Trophoblast cell (in vitro differentiated cells and primary cell): ENCODE results near the gene CYB5R3. TPM values are rescaled to one million over a fixed set of nuclear protein-coding genes. Genes with fewer than 3 reads are reported as not detected.

ENCODE experiments used
- DNase-seq, 2 donors: peaks; one replicate each; pipeline ENCODE4 v3.0.0-alpha.2; 2016
- H2AFZ ChIP-seq: 2 replicates; pipeline ENCODE4 v1.6.1; 2013; ENCODE audit warnings: low read length, moderate library complexity, mild to moderate bottlenecking; ENCODE audit not compliant: insufficient read depth, poor library complexity
- H2AK5ac ChIP-seq: 2 replicates; pipeline ENCODE4 v1.6.1; 2013; ENCODE audit warnings: mild to moderate bottlenecking, low read length
- H2BK120ac ChIP-seq: 2 replicates; pipeline ENCODE4 v1.6.1; 2013; ENCODE audit warnings: low read length, mild to moderate bottlenecking, moderate library complexity; ENCODE audit not compliant: insufficient read depth, poor library complexity
- H2BK12ac ChIP-seq: 2 replicates; pipeline ENCODE4 v1.6.1; 2013; ENCODE audit warnings: mild to moderate bottlenecking, low read length, moderate library complexity
- H2BK5ac ChIP-seq: 2 replicates; pipeline ENCODE4 v1.6.1; 2013; ENCODE audit warnings: low read length, low read depth, moderate library complexity, mild to moderate bottlenecking; ENCODE audit not compliant: poor library complexity
- H3K14ac ChIP-seq: 2 replicates; pipeline ENCODE4 v1.6.1; 2013; ENCODE audit warnings: mild to moderate bottlenecking, low read length
- H3K18ac ChIP-seq: 2 replicates; pipeline ENCODE4 v1.6.1; 2013; ENCODE audit warnings: mild to moderate bottlenecking, low read length
- H3K23ac ChIP-seq: 2 replicates; pipeline ENCODE4 v1.6.1; 2013; ENCODE audit warnings: low read length
- H3K27ac ChIP-seq: 2 replicates; pipeline ENCODE4 v1.5.1; 2013; ENCODE audit warnings: low read depth, mild to moderate bottlenecking, inconsistent platforms, low read length, moderate library complexity
- H3K27me3 ChIP-seq: 2 replicates; pipeline ENCODE4 v1.6.1; 2013; ENCODE audit warnings: inconsistent platforms, mild to moderate bottlenecking, low read length, moderate library complexity; ENCODE audit not compliant: insufficient read depth
- H3K36me3 ChIP-seq, 2 experiments: 1 replicate in 1 of 2; 2 replicates in 1 of 2; pipeline ENCODE4 v1.6.1; 2013; ENCODE audit warnings: low read length in 2 of 2, mild to moderate bottlenecking in 2 of 2, moderate library complexity in 1 of 2; ENCODE audit not compliant: insufficient read depth in 2 of 2, control insufficient read depth in 1 of 2
- H3K4ac ChIP-seq: 2 replicates; pipeline ENCODE4 v1.6.1; 2013; ENCODE audit warnings: low read depth, mild to moderate bottlenecking, low read length, moderate library complexity
- H3K4me1 ChIP-seq, 2 experiments: 1 replicate in 1 of 2; 2 replicates in 1 of 2; pipeline ENCODE4 v1.6.1; 2013; ENCODE audit warnings: low read length in 2 of 2, mild to moderate bottlenecking in 2 of 2, moderate library complexity in 1 of 2; ENCODE audit not compliant: insufficient read depth in 2 of 2, control insufficient read depth in 1 of 2
- H3K4me2 ChIP-seq: 2 replicates; pipeline ENCODE4 v1.6.1; 2013; ENCODE audit warnings: inconsistent platforms, mild to moderate bottlenecking, low read length, moderate library complexity
- H3K4me3 ChIP-seq: 2 replicates; pipeline ENCODE4 v1.5.1; 2013; ENCODE audit warnings: mild to moderate bottlenecking, low read depth, low read length, inconsistent platforms
- H3K79me1 ChIP-seq: one replicate; pipeline ENCODE4 v1.6.1; 2013; ENCODE audit warnings: low read length
- H3K79me2 ChIP-seq: 2 replicates; pipeline ENCODE4 v1.6.1; 2013; ENCODE audit warnings: low read length, mild to moderate bottlenecking; ENCODE audit not compliant: control insufficient read depth, insufficient read depth, poor library complexity
- H3K9ac ChIP-seq: 2 replicates; pipeline ENCODE4 v1.6.1; 2013; ENCODE audit warnings: mild to moderate bottlenecking, low read length
- H3K9me3 ChIP-seq: 2 replicates; pipeline ENCODE4 v1.6.1; 2013; ENCODE audit warnings: low read depth, mild to moderate bottlenecking, control low read depth, inconsistent platforms, low read length; ENCODE audit not compliant: insufficient read depth
- H4K12ac ChIP-seq: 2 replicates; pipeline ENCODE4 v1.6.1; 2013; ENCODE audit warnings: low read depth, mild to moderate bottlenecking, low read length, moderate library complexity
- H4K8ac ChIP-seq: 2 replicates; pipeline ENCODE4 v1.6.1; 2013; ENCODE audit warnings: low read depth, mild to moderate bottlenecking, low read length, moderate library complexity
- H4K91ac ChIP-seq: one replicate; pipeline ENCODE4 v1.6.1; 2013; ENCODE audit warnings: low read depth, mild to moderate bottlenecking, low read length, moderate library complexity
- WGBS: extraction: QIAGEN DNeasy Blood & Tissue Kit; methylation state at CpG from one replicate; pipeline ENCODE4 v1.1.7; 2013; ENCODE audit warnings: missing lambda C conversion rate; ENCODE audit not compliant: insufficient read length, insufficient coverage; ENCODE audit errors: extremely low coverage; 5-methylcytosine and 5-hydroxymethylcytosine counted together
- polyA plus RNA-seq: library from polyadenylated mRNA; stranded (reverse); fragments of 200-250 nt; gene quantifications from 2 replicates; pipeline ENCODE4 v1.2.3, GENCODE V29; 2013

CYB5R3 gene
- polyA plus RNA-seq, result 155 and 156 TPM in 2 replicates

DNA sequence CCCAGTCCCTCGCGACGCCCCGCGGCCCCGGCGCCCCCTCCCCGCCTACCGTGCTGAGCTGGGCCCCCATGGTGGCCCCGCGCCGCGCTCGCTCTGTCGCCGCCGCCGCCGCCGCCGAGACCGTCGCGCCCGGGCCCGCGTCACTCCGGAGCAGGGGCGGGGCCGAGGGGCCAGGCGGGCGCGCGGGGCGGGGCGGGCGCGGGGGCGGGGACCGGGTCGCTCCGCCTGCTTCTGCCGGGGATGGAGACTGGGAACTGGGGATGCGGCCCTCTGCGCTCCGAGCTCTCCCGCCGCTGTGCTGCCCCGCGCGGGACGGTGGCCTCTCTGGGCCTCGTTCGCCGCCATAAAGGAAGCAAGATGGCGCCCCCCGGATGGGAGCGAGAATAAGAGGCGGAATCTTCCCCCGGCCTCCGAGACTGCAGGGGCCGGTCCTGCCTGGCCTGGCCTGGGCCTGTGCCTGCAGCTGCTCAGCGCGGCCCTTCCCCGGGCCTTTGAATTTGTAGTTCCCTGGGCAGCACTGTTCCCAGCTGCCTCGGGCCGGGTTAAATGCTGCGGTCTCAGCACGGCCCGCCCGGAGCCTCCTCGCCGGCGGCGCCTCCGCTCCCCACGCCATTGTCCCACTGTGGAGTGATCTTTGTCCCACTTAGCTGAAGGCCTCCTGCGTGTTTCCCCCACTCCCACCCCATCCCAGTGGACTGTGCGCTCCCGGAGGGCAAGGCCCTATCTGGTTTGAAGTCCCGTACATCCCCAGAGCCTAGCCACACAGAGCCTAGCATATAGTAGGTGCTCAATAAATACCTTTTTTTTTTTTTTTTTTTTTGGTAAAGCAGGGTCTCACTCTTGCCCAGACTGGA lies at the start of gene CYB5R3:
Gene CYB5R3 (minus strand): TSS at position 147 of the 854 bp plus-strand sequence. CDS start 77 bp downstream, at position 70.
- H2AK5ac ChIP-seq, result peak within 1 kb of the TSS; percentile 59
- peak within 1 kb of the TSS; percentile 52 for H2BK5ac ChIP-seq
- H4K12ac ChIP-seq, result peak within 1 kb of the TSS; percentile 96
- peak within 1 kb of the TSS; percentile 90 for H3K4me3 ChIP-seq
- peaks cover 19% of the 10 kb centered on the region for H3K79me2 ChIP-seq
- H2AFZ ChIP-seq, result peak within 1 kb of the TSS; percentile 98
- peak within 1 kb of the TSS; percentile 89 for H4K91ac ChIP-seq
- H3K4me1 ChIP-seq, result peaks cover 31 to 36% of the 10 kb centered on the region in 2 experiments
- H4K8ac ChIP-seq, result peak within 1 kb of the TSS; percentile 99
- peak within 1 kb of the TSS; percentile 49 for H3K27ac ChIP-seq
- H3K4me2 ChIP-seq, result peak within 1 kb of the TSS; percentile 78
- H3K36me3 ChIP-seq, result peaks cover 0 to 7% of the 10 kb centered on the region in 2 experiments
- WGBS, result no CpG with 5 or more reads among the region's 81 CpGs
- H2BK120ac ChIP-seq, result peak within 1 kb of the TSS; percentile 63
- H3K79me1 ChIP-seq, result peaks cover 11% of the 10 kb centered on the region
- no peak within 1 kb of the TSS for H3K23ac ChIP-seq
- H3K4ac ChIP-seq, result peak within 1 kb of the TSS; percentile 94
- H3K27me3 ChIP-seq, result no peaks in the 10 kb centered on the region
- peak within 1 kb of the TSS; percentile 92 for H3K14ac ChIP-seq
- peak within 1 kb of the TSS; percentile 94 for H3K18ac ChIP-seq
- H3K9me3 ChIP-seq, result peaks cover 2% of the 10 kb centered on the region
- peak within 1 kb of the TSS; percentile 50 for H2BK12ac ChIP-seq
- DNase-seq, result peak; percentile 63 to 80
- peak within 1 kb of the TSS; percentile 65 for H3K9ac ChIP-seq

DNA sequence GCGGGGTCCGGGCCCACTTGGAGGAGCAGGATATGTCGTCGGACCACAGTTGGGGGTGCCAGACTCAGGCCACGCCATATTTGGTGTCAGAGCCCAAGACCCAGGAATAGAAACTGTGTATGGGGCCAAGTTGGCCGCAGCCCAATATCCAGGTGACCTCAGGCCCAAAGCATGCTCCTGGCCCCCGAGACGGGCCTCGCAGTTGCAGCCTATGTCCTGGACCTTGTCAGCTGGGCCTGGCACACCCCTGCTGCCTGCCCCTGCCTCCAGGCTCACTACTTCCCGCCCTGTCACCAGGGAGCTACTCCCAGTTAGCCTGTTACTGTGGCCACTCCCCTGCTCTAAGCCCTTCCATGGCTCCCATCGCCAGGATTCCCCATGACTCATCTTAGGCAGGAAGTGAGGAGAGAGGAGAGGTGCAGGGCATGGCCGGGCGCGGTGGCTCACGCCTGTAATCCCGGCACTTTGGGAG lies 48.4 kb upstream of the CYB5R3 start:
- WGBS, result no CpG with 5 or more reads among the region's 16 CpGs
- Histone ChIP-seq H3K27ac (no peak overlapping the region), H3K4me3 (no peak overlapping the region), H3K79me2 (no peaks in the 10 kb centered on the region), H3K23ac (no peak overlapping the region), H3K4me1 (peaks cover 12% of the 10 kb centered on the region in 2 experiments), H3K4ac (no peak overlapping the region), H3K27me3 (no peaks in the 10 kb centered on the region), H3K9me3 (peaks cover 2% of the 10 kb centered on the region), H4K12ac (no peak overlapping the region), H4K91ac (peak overlapping the region; percentile 30), H2AFZ (no peak overlapping the region), H2BK5ac (no peak overlapping the region), H4K8ac (no peak overlapping the region), H3K4me2 (no peak overlapping the region), H2AK5ac (no peak overlapping the region), H2BK12ac (peak overlapping the region; percentile 37), H3K79me1 (peaks cover 3% of the 10 kb centered on the region), H3K14ac (peak overlapping the region; percentile 12), H3K36me3 (peaks cover 0 to 5% of the 10 kb centered on the region in 2 experiments), H3K18ac (peak overlapping the region; percentile 11), H2BK120ac (peak overlapping the region; percentile 67), H3K9ac (no peak overlapping the region)
- DNase-seq, result peak; percentile 73 to 79

DNA sequence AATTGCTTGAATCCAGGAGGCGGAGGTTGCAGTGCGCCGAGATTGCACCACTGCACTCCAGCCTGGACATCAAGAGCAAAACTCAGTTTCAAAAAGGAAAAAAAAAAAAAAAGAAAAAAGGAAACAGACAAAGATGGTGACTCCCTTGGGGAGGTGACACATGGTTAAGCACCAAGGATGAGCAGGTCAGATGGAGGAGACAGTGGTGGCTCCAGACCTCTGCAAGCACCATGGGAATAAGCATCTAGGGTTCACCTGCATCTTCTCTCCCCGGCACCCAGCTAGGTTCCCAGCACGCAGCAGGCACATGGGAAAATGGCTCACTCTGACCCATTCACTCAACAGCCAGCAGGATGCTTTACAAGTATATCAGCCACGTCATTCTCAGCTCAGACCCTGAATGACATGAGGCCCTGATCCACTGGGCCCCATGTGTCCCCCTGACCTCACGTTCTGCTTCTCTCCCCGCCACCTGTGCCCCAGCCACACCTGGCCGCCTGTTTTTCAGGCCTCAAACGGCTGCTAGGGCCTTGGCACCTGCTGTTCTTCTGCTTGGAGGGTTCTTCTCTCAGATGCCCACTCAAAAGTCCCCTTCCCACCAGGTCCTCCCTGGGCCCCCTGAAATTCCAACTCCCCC lies 47.3 kb upstream of the CYB5R3 start:
- no CpG with 5 or more reads among the region's 10 CpGs for WGBS

DNA sequence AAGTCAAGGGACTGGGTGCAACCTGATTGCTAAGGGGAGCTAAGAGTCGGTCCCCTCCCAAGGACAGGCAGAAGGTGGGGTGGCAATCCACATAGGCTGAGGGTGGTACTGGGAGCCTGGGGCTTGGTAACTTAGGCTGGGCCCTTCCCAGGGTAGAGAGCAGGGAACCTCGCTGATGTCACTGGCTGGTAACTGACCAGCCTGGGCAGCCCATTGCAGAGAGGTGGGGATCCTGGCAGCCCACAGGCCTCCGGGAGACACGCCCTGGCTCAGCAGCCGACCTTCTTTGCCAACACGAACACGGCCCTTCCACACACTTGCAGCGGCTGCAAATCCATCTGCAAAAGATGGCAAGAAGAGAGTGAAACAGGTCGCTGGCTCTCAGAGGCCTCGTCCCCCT lies 46.1 kb upstream of the CYB5R3 start:
- Histone ChIP-seq H3K4me3 (no peak overlapping the region), H4K12ac (no peak overlapping the region), H3K4me1 (peaks cover 12% of the 10 kb centered on the region in 2 experiments), H3K4ac (no peak overlapping the region), H3K9me3 (peaks cover 2% of the 10 kb centered on the region), H3K27ac (no peak overlapping the region), H2BK5ac (no peak overlapping the region), H4K91ac (no peak overlapping the region), H3K79me2 (no peaks in the 10 kb centered on the region), H3K79me1 (peaks cover 3% of the 10 kb centered on the region), H2BK120ac (no peak overlapping the region), H2AK5ac (peak overlapping the region; percentile 12), H3K27me3 (no peaks in the 10 kb centered on the region), H3K18ac (no peak overlapping the region), H3K23ac (no peak overlapping the region), H2BK12ac (no peak overlapping the region), H4K8ac (no peak overlapping the region), H3K14ac (no peak overlapping the region), H3K9ac (no peak overlapping the region), H3K4me2 (no peak overlapping the region), H3K36me3 (peaks cover 0 to 5% of the 10 kb centered on the region in 2 experiments), H2AFZ (no peak overlapping the region)
- no CpG with 5 or more reads among the region's 10 CpGs for WGBS
- DNase-seq, result no peak

More for the DNA sequence above, 47.3 kb upstream of the CYB5R3 start:
- peak overlapping the region; percentile 27 for H4K12ac ChIP-seq
- peak overlapping the region; percentile 69 for H2AK5ac ChIP-seq
- H3K9ac ChIP-seq, result no peak overlapping the region
- H2BK12ac ChIP-seq, result peak overlapping the region; percentile 74
- H3K4ac ChIP-seq, result no peak overlapping the region
- H2AFZ ChIP-seq, result no peak overlapping the region
- H3K4me1 ChIP-seq, result peaks cover 12% of the 10 kb centered on the region in 2 experiments
- H3K79me1 ChIP-seq, result peaks cover 3% of the 10 kb centered on the region
- H3K27me3 ChIP-seq, result no peaks in the 10 kb centered on the region
- peak overlapping the region; percentile 26 for H2BK120ac ChIP-seq
- no peak overlapping the region for H3K4me2 ChIP-seq
- no peak overlapping the region for H4K91ac ChIP-seq
- H3K14ac ChIP-seq, result no peak overlapping the region
- no peak overlapping the region for H2BK5ac ChIP-seq
- peaks cover 4% of the 10 kb centered on the region for H3K9me3 ChIP-seq
- H3K18ac ChIP-seq, result no peak overlapping the region
- H3K36me3 ChIP-seq, result peaks cover 0 to 5% of the 10 kb centered on the region in 2 experiments
- H3K23ac ChIP-seq, result no peak overlapping the region
- no peaks in the 10 kb centered on the region for H3K79me2 ChIP-seq
- no peak overlapping the region for H3K4me3 ChIP-seq
- no peak for DNase-seq
- H3K27ac ChIP-seq, result no peak overlapping the region
- H4K8ac ChIP-seq, result no peak overlapping the region
